Measurements from ENCODE around the gene HOXC10. TPM values are rescaled to one million over a fixed set of nuclear protein-coding genes. Genes with fewer than 3 reads are reported as not detected.

Gene HOXC10
- total and polyA plus RNA-seq, 2 experiments from 2014 or later, result 0.23 to 1.7 TPM

- Histone ChIP-seq H3K36me3 (replicated peaks; ENCODE audit: insufficient read depth, low read depth) (no peaks in the 10 kb centered on the region), H3K9me3 (ENCODE audit: low read depth) (no peaks in the 10 kb centered on the region), H3K79me2 (no peaks in the 10 kb centered on the region), H2AFZ (peak overlapping the region; percentile 74), H3K4me2 (peak overlapping the region; percentile 81), H3K4me1 (ENCODE audit: insufficient read depth) (peaks cover 14% of the 10 kb centered on the region), H3K9me2 (replicated peaks; ENCODE audit: insufficient read depth) (no peaks in the 10 kb centered on the region), H3K27ac (no peak overlapping the region), H3K4me3 (no peak overlapping the region), H3K27me3 (peaks cover 94% of the 10 kb centered on the region), H4K20me1 (ENCODE audit: insufficient read depth, poor library complexity, severe bottlenecking) (no peaks in the 10 kb centered on the region)
- DNase-seq (ENCODE audit: low spot score), result no peak
- 24% methylated on average over 21 of the region's 21 CpGs for WGBS (ENCODE audit: low lambda C conversion rate, missing lambda C conversion rate)
- no peak for TF ChIP-seq EZH2 (IDR thresholded peaks at IDR 0.05; ENCODE audit: borderline replicate concordance)
- TF ChIP-seq CTCF (IDR thresholded peaks at IDR 0.05; ENCODE audit: poor library complexity), result no peak
These were observed 697 bp downstream of the HOXC10 start for GRCh38 chr12:53985692-53985993.

GRCh38 chr12:53985994-53986685, 1.2 kb downstream of the HOXC10 start:
- TF ChIP-seq EZH2 (IDR thresholded peaks at IDR 0.05; ENCODE audit: borderline replicate concordance) (peak; percentile 98), EZH2phosphoT487 (IDR thresholded peaks at IDR 0.05; ENCODE audit: low read depth, severe bottlenecking, unreplicated experiment) (peak; percentile 63), CTCF (IDR thresholded peaks at IDR 0.05; ENCODE audit: poor library complexity) (no peak)
- no peaks in the 10 kb centered on the region for H3K79me2 ChIP-seq
- H3K4me1 ChIP-seq (ENCODE audit: insufficient read depth), result peaks cover 14% of the 10 kb centered on the region
- no peaks in the 10 kb centered on the region for H3K36me3 ChIP-seq (replicated peaks; ENCODE audit: insufficient read depth, low read depth)
- H3K27me3 ChIP-seq, result peaks cover 94% of the 10 kb centered on the region
- no peak for DNase-seq (ENCODE audit: low spot score)
- H2AFZ ChIP-seq, result peak overlapping the region; percentile 74
- no peaks in the 10 kb centered on the region for H3K9me2 ChIP-seq (replicated peaks; ENCODE audit: insufficient read depth)
- no peaks in the 10 kb centered on the region for H3K9me3 ChIP-seq (ENCODE audit: low read depth)
- no peak overlapping the region for H3K4me3 ChIP-seq
- H3K27ac ChIP-seq, result no peak overlapping the region
- WGBS (ENCODE audit: low lambda C conversion rate, missing lambda C conversion rate), result 7% methylated on average over 40 of the region's 50 CpGs
- H4K20me1 ChIP-seq (ENCODE audit: insufficient read depth, poor library complexity, severe bottlenecking), result no peaks in the 10 kb centered on the region
- peak overlapping the region; percentile 81 for H3K4me2 ChIP-seq

- Histone ChIP-seq H3K9me3 (ENCODE audit: low read depth) (no peaks in the 10 kb centered on the region), H3K4me3 (no peak overlapping the region), H3K4me1 (ENCODE audit: insufficient read depth) (peaks cover 14% of the 10 kb centered on the region), H3K36me3 (replicated peaks; ENCODE audit: insufficient read depth, low read depth) (no peaks in the 10 kb centered on the region), H2AFZ (no peak overlapping the region), H3K4me2 (peak overlapping the region; percentile 81), H3K27me3 (peaks cover 94% of the 10 kb centered on the region), H3K79me2 (no peaks in the 10 kb centered on the region), H3K27ac (no peak overlapping the region), H4K20me1 (ENCODE audit: insufficient read depth, poor library complexity, severe bottlenecking) (no peaks in the 10 kb centered on the region), H3K9me2 (replicated peaks; ENCODE audit: insufficient read depth) (no peaks in the 10 kb centered on the region)
- TF ChIP-seq EZH2 (IDR thresholded peaks at IDR 0.05; ENCODE audit: borderline replicate concordance) (no peak), EZH2phosphoT487 (IDR thresholded peaks at IDR 0.05; ENCODE audit: low read depth, severe bottlenecking, unreplicated experiment) (no peak), CTCF (IDR thresholded peaks at IDR 0.05; ENCODE audit: poor library complexity) (no peak)
- no peak for DNase-seq (ENCODE audit: low spot score)
- 51% methylated on average over 21 of the region's 21 CpGs for WGBS (ENCODE audit: low lambda C conversion rate, missing lambda C conversion rate)
These were observed 1.9 kb downstream of the HOXC10 start for GRCh38 chr12:53986686-53987483.

Measured in hepatocyte (in vitro differentiated cells).